Mucosa of gallbladder (tissue), 1 donor: ENCODE data around the gene CEBPE. TPM values are rescaled to one million over a fixed set of nuclear protein-coding genes. Genes with fewer than 3 reads are reported as not detected.

Source experiments
- DNase-seq: peaks from one replicate; pipeline ENCODE4 v3.0.0-alpha.2; 2020; ENCODE audit warnings: low spot score
- total RNA-seq: library from RNA; stranded (reverse); gene quantifications from one replicate; pipeline ENCODE4 v1.2.1, GENCODE V29; 2021
- donor health status: DM: no; HTN: no; CAD: no.

CEBPE gene
- total RNA-seq = 0.20 TPM

GRCh38 chr14:23118506-23119362 lies at the start of gene CEBPE:
Gene CEBPE (minus strand): TSS chr14:23119255. CDS start chr14:23119091, 164 bp downstream.
- no peak for DNase-seq

DNA sequence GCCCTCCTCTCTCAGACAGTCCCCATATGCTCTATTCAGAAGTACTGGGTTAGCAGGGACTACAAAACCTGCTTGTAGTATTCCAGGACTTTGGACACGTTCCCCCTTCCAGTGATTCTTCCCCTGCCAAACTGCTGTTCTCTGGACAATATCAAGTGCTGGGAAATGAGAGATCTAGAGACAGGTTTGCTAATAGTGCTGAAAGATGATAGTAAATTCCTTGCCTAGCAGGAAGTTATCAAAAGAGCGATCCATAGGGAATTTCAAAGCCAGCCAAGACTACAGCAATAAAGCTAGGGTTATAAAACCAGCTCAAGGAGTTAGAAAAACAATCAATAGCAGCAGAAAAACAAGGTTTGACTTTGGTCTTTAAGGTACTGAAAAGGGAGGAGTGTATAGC lies 49.2 kb upstream of the CEBPE start:
- no peak for DNase-seq

DNA sequence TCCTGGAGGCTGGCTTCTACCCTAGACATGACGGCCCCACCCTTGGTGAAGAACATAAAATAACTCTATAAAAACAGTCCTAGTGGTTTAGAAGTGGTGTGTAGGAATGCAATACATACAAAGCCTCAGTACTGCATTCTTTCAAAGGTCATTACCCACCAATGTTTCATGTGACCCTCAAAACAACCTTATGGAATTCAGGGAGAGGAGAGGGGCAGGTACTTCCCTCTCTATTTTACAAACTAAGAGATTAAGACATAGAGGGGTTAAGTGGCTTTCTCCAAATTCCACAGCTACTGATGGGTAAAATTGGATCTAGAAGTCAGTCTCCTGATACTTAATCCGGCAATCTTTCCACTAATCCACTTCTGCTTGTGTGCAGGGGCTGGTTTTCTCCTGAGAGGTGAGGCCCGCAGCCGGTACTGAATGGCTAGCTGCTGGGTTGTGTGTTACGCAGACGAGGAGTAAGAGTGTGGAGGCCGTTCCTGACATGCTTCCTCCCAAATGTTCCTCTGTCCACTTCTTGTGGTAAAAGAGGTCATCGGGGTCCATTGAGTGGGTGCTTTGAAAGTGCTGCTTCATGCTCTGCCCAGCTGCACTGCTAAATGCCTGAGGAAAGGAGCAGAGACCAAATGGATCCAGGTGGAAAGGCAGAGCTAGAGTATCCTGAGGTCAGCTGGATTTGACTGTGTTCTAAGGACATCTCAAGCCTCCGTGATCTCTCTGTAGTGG lies 48.2 kb upstream of the CEBPE start:
- DNase-seq = no peak

GRCh38 chr14:23164949-23165348 lies 45.9 kb upstream of the CEBPE start:
- DNase-seq = no peak

- DNase-seq = no peak
These were observed 45.2 kb upstream of the CEBPE start for GRCh38 chr14:23164250-23164649.

GRCh38 chr14:23163830-23164229 lies 44.8 kb upstream of the CEBPE start:
- DNase-seq = no peak

DNA sequence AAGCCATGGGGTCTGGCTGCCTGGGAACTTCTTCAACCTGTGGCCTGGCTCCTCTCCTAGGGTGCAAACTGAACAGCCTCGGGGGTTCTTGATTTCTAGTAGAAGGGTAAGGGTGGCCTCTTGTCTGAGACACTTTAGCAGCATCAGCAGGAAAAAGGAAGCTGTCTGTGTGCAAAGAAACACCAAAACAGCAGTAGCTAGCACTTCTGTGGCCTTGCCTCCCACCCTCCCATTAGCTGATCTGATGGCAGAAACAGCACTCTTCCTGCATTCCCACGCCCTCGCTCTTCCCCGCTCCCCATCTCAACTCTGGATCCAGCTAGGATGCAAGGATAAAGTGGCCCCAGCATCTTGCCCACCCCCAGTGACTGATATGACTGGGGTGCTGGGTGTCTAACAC lies 43.7 kb upstream of the CEBPE start:
- no peak for DNase-seq

DNA sequence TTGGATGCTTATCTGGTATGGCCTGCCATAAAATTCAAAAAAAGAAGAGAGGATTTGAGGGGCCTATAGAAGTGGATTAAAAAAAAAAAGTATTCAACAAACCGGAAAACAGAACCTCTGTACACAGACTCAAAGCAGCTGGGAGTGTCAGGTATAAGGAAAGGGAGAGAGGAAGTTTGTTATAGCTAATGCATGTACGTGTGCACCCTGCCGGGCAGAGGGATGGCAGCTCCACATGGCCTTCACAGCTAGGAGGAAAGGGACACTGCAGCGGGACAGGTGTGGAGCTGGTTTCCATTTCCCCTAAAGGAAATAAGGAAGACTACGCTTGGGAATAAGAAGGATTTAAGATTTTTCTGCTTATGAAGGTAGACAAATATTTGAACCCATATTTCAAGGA lies 43.0 kb upstream of the CEBPE start:
- DNase-seq = no peak

GRCh38 chr14:23160924-23161522 lies 42.0 kb upstream of the CEBPE start:
- peak; percentile 53 for DNase-seq

- no peak for DNase-seq
These were observed 40.5 kb upstream of the CEBPE start for GRCh38 chr14:23159532-23159931.

DNA sequence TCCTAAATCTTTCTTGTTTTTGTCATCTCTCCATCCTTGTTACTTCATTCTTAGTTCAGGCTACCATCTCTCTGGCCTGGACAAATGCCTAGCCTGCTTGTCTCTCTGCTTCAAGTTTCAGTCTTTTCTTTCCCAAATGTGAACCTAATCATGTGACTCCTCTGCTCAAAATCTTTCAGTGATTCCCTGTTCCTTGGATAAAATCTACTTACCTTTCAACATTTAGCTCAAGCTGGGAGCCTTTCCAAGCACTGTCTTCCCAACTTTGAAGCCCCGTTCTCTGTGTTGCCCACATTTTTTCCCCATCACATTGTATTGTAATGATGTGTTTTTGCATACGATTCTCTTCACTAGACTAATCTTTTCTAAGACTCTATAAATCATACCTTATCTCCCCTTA lies 39.7 kb upstream of the CEBPE start:
- no peak for DNase-seq

- DNase-seq = peak; percentile 79
These were observed 36.0 kb upstream of the CEBPE start for GRCh38 chr14:23154964-23155587.

GRCh38 chr14:23153851-23154796 lies 35.1 kb upstream of the CEBPE start:
- peak; percentile 87 for DNase-seq

DNA sequence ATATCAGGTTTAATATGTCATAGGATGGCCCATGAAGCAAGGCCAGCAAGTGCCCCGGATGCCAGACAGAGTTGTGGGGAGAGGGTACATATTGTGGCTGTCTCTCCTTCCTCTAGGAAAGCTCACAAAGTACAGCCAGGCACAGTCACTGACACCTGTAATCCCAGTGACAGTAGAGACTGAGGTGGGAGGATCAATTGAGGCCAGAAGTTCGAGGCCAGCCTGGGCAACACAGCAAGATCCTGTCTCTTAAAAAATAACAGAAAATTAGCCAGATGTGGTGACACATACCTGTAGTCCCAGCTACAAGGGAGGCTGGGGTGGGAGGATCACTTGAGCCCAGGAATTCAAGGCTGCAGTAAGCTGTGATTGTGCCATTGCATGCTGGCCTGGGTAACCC lies 32.3 kb upstream of the CEBPE start:
- DNase-seq = no peak

GRCh38 chr14:23149745-23150144 lies 30.7 kb upstream of the CEBPE start:
- no peak for DNase-seq

DNA sequence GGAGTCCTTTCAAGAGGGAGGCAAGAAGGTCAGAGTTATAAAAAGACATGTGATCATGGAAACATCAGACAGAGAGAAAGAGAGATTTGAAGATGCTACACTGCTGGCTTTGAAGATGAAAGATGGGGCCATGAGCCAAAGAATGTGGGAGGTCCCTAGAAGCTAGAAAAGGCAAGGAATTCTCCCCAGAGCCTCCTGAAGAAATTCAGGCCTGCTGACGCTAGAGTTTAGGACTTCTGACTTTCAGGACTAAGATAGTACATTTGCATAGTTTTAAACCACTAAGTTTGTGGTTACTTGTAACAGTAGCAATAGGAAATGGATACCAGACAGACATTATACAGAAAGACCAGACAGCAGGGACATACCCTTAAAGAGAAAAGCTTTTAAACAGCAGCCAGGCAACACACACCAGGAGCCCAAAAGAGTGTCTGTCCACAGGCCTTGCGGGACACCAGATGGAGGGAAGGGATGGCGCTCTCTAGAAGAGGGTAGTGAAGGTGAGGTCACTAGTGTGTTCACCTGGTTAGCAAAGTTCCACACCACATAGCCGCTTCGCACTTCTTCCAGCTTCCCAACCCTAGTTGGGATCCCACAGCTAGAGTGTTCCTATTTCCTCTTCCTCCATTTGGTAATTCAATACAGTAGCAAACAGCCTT lies 29.7 kb upstream of the CEBPE start:
- no peak for DNase-seq

DNA sequence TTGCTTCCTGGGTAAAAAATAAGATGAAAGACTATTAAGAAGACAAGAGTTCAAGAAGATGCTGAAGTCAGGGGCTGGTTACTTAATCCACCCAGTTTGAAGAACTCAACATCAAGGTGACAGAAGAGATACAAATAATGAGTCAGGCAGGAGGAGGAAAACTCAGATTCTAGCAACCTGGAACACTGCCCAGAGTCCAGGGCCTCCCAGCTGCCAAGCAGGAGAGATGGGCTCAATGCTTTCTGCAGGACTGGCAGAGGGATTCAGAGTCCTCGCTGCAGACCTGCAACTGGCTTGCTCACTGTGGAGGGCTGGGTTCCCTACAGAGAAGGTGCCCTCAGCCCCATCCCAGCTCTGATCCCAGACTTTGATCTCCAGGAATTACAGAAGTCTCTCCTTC lies 28.6 kb upstream of the CEBPE start:
- DNase-seq = peak; percentile 32

DNA sequence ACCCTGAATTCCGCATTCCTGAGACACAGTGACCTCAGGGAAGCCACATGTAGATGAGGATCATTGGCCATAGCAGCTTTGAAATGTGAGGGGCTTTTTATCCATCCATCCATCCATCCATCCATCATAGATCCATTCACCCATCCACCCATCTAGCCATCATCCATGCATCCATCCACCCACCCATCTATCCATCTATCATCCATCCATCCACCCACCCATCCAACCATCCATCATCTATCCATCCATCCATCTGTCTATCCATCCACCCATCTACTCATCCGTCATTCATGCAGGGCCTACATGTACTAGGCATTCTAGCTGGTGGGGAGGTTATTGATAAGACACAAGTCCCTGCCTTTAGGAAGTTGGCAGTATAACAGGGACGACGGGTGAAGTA lies 27.9 kb upstream of the CEBPE start:
- DNase-seq = no peak

GRCh38 chr14:23146351-23146910 lies 27.4 kb upstream of the CEBPE start:
- no peak for DNase-seq

DNA sequence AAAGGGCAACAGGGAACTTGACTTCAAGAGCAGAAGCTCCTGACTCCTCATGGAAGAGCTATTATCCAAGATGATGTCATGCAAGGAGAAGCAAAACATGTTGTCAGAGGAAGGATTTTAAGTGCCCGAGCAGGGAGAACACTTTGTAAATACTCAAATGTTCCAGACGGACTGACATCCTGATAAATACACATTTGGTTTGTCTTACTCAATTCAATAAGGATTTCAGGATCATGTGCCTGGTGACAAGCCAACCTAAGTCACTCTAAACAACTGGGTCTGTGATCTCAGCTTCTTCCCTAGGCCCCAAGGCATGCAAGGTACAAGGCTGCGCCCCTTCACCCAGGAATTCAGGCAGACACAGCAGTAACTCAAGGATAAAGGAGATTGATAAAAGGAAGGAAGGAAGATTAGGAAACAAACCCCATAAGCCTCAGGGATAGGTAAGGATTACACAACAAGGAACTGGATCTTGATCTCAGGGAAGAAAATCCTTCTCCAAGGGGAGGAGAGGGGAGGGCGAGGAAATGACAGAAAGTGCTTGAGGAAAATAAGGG lies 26.8 kb upstream of the CEBPE start:
- DNase-seq = no peak
